Mesodermal cell (in vitro differentiated cells): Measurements from ENCODE around the gene ZNF619.

Source experiments
- H3K27ac ChIP-seq: 2 replicates; pipeline ENCODE4 v1.7.0; 2013; ENCODE audit warnings: mild to moderate bottlenecking, low read depth, low read length, moderate library complexity; ENCODE audit not compliant: severe bottlenecking
- H3K36me3 ChIP-seq: 2 replicates; pipeline ENCODE4 v1.7.1; 2013; ENCODE audit warnings: mild to moderate bottlenecking, low read length, moderate library complexity; ENCODE audit not compliant: control insufficient read depth, insufficient read depth
- H3K4me1 ChIP-seq: one replicate; pipeline ENCODE4 v1.7.1; 2013; ENCODE audit warnings: mild to moderate bottlenecking, low read length; ENCODE audit not compliant: insufficient read depth, control insufficient read depth, poor library complexity, severe bottlenecking
- H3K4me3 ChIP-seq: 2 replicates; pipeline ENCODE4 v1.7.0; 2013; ENCODE audit warnings: low read length, control low read depth, mild to moderate bottlenecking; ENCODE audit not compliant: insufficient read depth, poor library complexity, severe bottlenecking; ENCODE audit errors: extremely low read depth
- H3K9me3 ChIP-seq: 2 replicates; pipeline ENCODE4 v1.7.1; 2013; ENCODE audit warnings: mild to moderate bottlenecking, low read length, moderate library complexity; ENCODE audit not compliant: control insufficient read depth
- WGBS, 2 experiments: methylation state at CpG; one replicate each; pipeline ENCODE4 v1.1.5; 2013; ENCODE audit warnings: missing lambda C conversion rate in 2 of 2; ENCODE audit not compliant: insufficient coverage in 2 of 2; 5-methylcytosine and 5-hydroxymethylcytosine counted together

ZNF619 gene

GRCh38 chr3:40528426-40528825 lies 51.5 kb downstream of the ZNF619 start:
- Histone ChIP-seq H3K4me3 (no peak overlapping the region), H3K4me1 (no peaks in the 10 kb centered on the region), H3K9me3 (no peaks in the 10 kb centered on the region), H3K27ac (no peak overlapping the region), H3K36me3 (peaks cover 67% of the 10 kb centered on the region)
- whole genome bisulfite sequencing, 2 experiments, result 85 to 92% methylated on average over 2 of the region's 3 CpGs

GRCh38 chr3:40532252-40532651 lies 55.3 kb downstream of the ZNF619 start:
- no peak overlapping the region for H3K4me3 ChIP-seq
- 95% methylated on average over 5 of the region's 5 CpGs for WGBS, 2 experiments
- H3K4me1 ChIP-seq, result no peaks in the 10 kb centered on the region
- H3K27ac ChIP-seq, result no peak overlapping the region
- H3K9me3 ChIP-seq, result peaks cover 9% of the 10 kb centered on the region
- peaks cover 94% of the 10 kb centered on the region for H3K36me3 ChIP-seq

- H3K4me1 ChIP-seq, result no peaks in the 10 kb centered on the region
- H3K9me3 ChIP-seq, result peaks cover 16% of the 10 kb centered on the region
- peaks cover 95% of the 10 kb centered on the region for H3K36me3 ChIP-seq
- H3K4me3 ChIP-seq, result no peak overlapping the region
- H3K27ac ChIP-seq, result no peak overlapping the region
These were observed 57.4 kb downstream of the ZNF619 start for GRCh38 chr3:40534283-40534682.
